Measurements from ENCODE around the gene CDK5RAP3. TPM values are rescaled to one million over a fixed set of nuclear protein-coding genes. Genes with fewer than 3 reads are reported as not detected.

The CDK5RAP3 gene
- total RNA-seq, 1 experiment from 2014 or later: 255 TPM

DNA sequence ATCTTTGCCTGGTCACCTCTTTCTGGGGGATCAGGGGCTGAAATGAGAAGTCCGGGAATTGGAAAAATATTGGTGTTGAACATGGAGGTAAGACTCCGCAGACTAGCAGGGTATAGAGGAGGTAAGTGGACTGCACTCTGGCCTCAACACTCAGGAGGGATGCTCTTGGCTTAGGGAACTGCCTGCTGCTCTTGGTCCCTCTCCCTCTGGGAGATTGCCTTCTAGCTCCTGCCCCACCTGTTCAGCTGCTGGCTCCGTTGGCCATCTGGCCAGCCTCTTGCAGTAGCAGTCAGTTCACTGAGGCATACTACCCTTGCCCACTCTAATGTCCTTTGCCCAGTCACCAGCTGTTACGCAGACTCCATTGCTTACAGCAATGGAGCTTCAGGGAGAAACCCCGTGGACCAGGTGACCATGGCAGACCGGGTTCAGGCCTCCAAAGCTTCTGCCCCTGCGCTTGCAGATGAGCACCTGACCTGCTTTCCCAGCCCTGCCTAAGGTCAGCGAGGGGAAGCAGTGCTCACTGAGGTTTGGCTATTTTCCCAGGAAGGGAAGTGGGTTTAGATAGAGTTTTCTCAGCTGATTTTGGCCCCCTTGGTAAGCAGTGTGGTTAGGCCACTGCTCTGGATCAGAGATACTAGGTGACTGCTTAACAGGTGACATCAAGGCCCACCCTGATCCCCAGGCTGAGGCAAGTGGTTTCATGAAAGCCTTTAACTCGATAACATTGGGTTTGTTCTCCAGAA lies 11.9 kb downstream of the CDK5RAP3 start:
- intact Hi-C loops (cut with micrococcal nuclease): no loop called here
- peaks cover 40 to 44% of the 10 kb centered on the region in 2 experiments for H3K36me3 ChIP-seq (ENCODE audit: control insufficient read depth in 1 of 2, insufficient read depth in 2 of 2, low read length in 2 of 2)
- TF ChIP-seq CBX3 (IDR thresholded peaks at IDR 0.05; ENCODE audit: low read depth): no peak
- no peak for TF ChIP-seq POLR2AphosphoS5 (IDR thresholded peaks at IDR 0.05; ENCODE audit: low read depth, low read length)
- TF ChIP-seq FOSL1 (IDR thresholded peaks at IDR 0.05; ENCODE audit: low read depth): no peak
- TF ChIP-seq, protein P1, sequence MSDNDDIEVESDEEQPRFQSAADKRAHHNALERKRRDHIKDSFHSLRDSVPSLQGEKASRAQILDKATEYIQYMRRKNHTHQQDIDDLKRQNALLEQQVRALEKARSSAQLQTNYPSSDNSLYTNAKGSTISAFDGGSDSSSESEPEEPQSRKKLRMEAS (IDR thresholded peaks at IDR 0.05): no peak
- no peak for TF ChIP-seq JUND (IDR thresholded peaks at IDR 0.05)
- TF ChIP-seq POLR2A (IDR thresholded peaks at IDR 0.05; ENCODE audit: borderline replicate concordance, extremely low read depth, insufficient read depth, insufficient read length): no peak
- TF ChIP-seq RAD21 (IDR thresholded peaks at IDR 0.05; ENCODE audit: low read depth): no peak
- no peak for TF ChIP-seq SRF (IDR thresholded peaks at IDR 0.05; ENCODE audit: low read depth)
- no peak for TF ChIP-seq YY1 (IDR thresholded peaks at IDR 0.05; ENCODE audit: extremely low read depth, insufficient replicate concordance, low read depth, low read length)
- no peak for TF ChIP-seq SP1 (IDR thresholded peaks at IDR 0.05; ENCODE audit: low read depth)
- TF ChIP-seq, protein P2, sequence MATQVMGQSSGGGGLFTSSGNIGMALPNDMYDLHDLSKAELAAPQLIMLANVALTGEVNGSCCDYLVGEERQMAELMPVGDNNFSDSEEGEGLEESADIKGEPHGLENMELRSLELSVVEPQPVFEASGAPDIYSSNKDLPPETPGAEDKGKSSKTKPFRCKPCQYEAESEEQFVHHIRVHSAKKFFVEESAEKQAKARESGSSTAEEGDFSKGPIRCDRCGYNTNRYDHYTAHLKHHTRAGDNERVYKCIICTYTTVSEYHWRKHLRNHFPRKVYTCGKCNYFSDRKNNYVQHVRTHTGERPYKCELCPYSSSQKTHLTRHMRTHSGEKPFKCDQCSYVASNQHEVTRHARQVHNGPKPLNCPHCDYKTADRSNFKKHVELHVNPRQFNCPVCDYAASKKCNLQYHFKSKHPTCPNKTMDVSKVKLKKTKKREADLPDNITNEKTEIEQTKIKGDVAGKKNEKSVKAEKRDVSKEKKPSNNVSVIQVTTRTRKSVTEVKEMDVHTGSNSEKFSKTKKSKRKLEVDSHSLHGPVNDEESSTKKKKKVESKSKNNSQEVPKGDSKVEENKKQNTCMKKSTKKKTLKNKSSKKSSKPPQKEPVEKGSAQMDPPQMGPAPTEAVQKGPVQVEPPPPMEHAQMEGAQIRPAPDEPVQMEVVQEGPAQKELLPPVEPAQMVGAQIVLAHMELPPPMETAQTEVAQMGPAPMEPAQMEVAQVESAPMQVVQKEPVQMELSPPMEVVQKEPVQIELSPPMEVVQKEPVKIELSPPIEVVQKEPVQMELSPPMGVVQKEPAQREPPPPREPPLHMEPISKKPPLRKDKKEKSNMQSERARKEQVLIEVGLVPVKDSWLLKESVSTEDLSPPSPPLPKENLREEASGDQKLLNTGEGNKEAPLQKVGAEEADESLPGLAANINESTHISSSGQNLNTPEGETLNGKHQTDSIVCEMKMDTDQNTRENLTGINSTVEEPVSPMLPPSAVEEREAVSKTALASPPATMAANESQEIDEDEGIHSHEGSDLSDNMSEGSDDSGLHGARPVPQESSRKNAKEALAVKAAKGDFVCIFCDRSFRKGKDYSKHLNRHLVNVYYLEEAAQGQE (IDR thresholded peaks at IDR 0.05; ENCODE audit: low read depth): no peak
- TF ChIP-seq SIN3A (IDR thresholded peaks at IDR 0.05; ENCODE audit: low read depth): no peak
- TF ChIP-seq, protein P3, sequence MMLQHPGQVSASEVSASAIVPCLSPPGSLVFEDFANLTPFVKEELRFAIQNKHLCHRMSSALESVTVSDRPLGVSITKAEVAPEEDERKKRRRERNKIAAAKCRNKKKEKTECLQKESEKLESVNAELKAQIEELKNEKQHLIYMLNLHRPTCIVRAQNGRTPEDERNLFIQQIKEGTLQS (IDR thresholded peaks at IDR 0.05): no peak
- TF ChIP-seq, protein P4, sequence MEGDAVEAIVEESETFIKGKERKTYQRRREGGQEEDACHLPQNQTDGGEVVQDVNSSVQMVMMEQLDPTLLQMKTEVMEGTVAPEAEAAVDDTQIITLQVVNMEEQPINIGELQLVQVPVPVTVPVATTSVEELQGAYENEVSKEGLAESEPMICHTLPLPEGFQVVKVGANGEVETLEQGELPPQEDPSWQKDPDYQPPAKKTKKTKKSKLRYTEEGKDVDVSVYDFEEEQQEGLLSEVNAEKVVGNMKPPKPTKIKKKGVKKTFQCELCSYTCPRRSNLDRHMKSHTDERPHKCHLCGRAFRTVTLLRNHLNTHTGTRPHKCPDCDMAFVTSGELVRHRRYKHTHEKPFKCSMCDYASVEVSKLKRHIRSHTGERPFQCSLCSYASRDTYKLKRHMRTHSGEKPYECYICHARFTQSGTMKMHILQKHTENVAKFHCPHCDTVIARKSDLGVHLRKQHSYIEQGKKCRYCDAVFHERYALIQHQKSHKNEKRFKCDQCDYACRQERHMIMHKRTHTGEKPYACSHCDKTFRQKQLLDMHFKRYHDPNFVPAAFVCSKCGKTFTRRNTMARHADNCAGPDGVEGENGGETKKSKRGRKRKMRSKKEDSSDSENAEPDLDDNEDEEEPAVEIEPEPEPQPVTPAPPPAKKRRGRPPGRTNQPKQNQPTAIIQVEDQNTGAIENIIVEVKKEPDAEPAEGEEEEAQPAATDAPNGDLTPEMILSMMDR (IDR thresholded peaks at IDR 0.05 in 2 of 3, conservative IDR thresholded peaks at IDR 0.05 in 1 of 3; ENCODE audit: borderline replicate concordance in 1 of 3, insufficient read depth in 1 of 3, low read depth in 2 of 3, low read length in 2 of 3): no peak
- TF ChIP-seq ZFX (IDR thresholded peaks at IDR 0.05): no peak

More for the DNA sequence above, 11.9 kb downstream of the CDK5RAP3 start:
- no peaks in the 10 kb centered on the region for H3K9me2 ChIP-seq (ENCODE audit: insufficient read depth)
- no peak overlapping the region for H3K4me3 ChIP-seq (replicated peaks in 1 of 2; ENCODE audit: low read depth in 1 of 2, low read length in 2 of 2)
- no peaks in the 10 kb centered on the region for H3K79me2 ChIP-seq (ENCODE audit: insufficient read depth, low read length)
- no peaks in the 10 kb centered on the region for H3K4me1 ChIP-seq (ENCODE audit: control insufficient read depth in 1 of 2, insufficient read depth in 2 of 2, low read length in 2 of 2)
- H2AFZ ChIP-seq (ENCODE audit: low read depth, low read length, poor library complexity, severe bottlenecking): no peak overlapping the region
- DNase-seq (ENCODE audit: low read depth, low spot score): no peak
- no peak overlapping the region for H3K9ac ChIP-seq (ENCODE audit: low read length)
- RAD21 ChIA-PET (ENCODE audit: low non-redundant PET in 1 of 2, low total read pairs in 2 of 2, uncharacterized antibody in 2 of 2, unreplicated experiment in 2 of 2): no interaction called here
- CTCF ChIA-PET: interaction anchor here (5.5 kb wide), 1 partner anchor 36 kb away, joined by 46 read pairs; no protein-coding TSS in a partner anchor
- H3K27ac ChIP-seq (ENCODE audit: low read depth, low read length): no peak overlapping the region
- H3K9me3 ChIP-seq (ENCODE audit: control insufficient read depth in 1 of 2, insufficient read depth in 1 of 2, low read depth in 1 of 2, low read length in 2 of 2): no peaks in the 10 kb centered on the region
- POLR2A ChIA-PET: interaction anchor here (1.4 kb wide), 1 partner anchor 13 kb away, joined by 4 read pairs; no protein-coding TSS in a partner anchor
- no peak for ATAC-seq
- no peak overlapping the region for H3K4me2 ChIP-seq (ENCODE audit: low read length)
- no peaks in the 10 kb centered on the region for H4K20me1 ChIP-seq (ENCODE audit: insufficient read depth)
- BruUV-seq (replicated peaks): no TSS peak
- H3K27me3 ChIP-seq (ENCODE audit: insufficient read depth, low read length): no peaks in the 10 kb centered on the region

Measured in HCT116 (cell line).